GM23338 (cell line): ENCODE measurements around the gene TINAG.

Experiments used
- CTCF ChIP-seq, 2 experiments: fragments of 200-600 bp in 1 of 2; sonication (generic) in 1 of 2; conservative IDR thresholded peaks; 2 replicates each; pipeline versions ENCODE4 v1.5.1 to v1.6.1; 2016 to 2017; ENCODE audit warnings: antibody characterized with exemption in 2 of 2, low read depth in 2 of 2, mild to moderate bottlenecking in 2 of 2, moderate library complexity in 1 of 2
- ETS1 ChIP-seq: IDR thresholded peaks from 2 replicates; pipeline ENCODE4 v1.6.1; 2016; ENCODE audit warnings: antibody characterized with exemption
- NANOG ChIP-seq: IDR thresholded peaks from 2 replicates; pipeline ENCODE4 v1.6.1; 2016; ENCODE audit warnings: antibody characterized with exemption, borderline replicate concordance
- POLR2AphosphoS5 ChIP-seq: IDR thresholded peaks from 2 replicates; pipeline ENCODE4 v1.6.1; 2016; ENCODE audit warnings: antibody characterized with exemption, low read depth
- REST ChIP-seq: IDR thresholded peaks from one replicate; pipeline ENCODE4 v1.6.1; 2018; ENCODE audit warnings: antibody characterized with exemption; ENCODE audit not compliant: unreplicated experiment
- STAT1 ChIP-seq: IDR thresholded peaks from one replicate; pipeline ENCODE4 v1.6.1; 2016; ENCODE audit warnings: antibody characterized with exemption; ENCODE audit not compliant: unreplicated experiment

- no peak for TF ChIP-seq CTCF (conservative IDR thresholded peaks at IDR 0.05; ENCODE audit: low read depth in 2 of 2)
- TF ChIP-seq POLR2AphosphoS5, result no peak
- TF ChIP-seq ETS1, result no peak
- no peak for TF ChIP-seq STAT1
- no peak for TF ChIP-seq REST
- TF ChIP-seq NANOG, result no peak
These were observed 26.1 kb upstream of the TINAG start for GRCh38 chr6:54282186-54282585.
